ENCODE measurements around the gene KIF26B.

DNA sequence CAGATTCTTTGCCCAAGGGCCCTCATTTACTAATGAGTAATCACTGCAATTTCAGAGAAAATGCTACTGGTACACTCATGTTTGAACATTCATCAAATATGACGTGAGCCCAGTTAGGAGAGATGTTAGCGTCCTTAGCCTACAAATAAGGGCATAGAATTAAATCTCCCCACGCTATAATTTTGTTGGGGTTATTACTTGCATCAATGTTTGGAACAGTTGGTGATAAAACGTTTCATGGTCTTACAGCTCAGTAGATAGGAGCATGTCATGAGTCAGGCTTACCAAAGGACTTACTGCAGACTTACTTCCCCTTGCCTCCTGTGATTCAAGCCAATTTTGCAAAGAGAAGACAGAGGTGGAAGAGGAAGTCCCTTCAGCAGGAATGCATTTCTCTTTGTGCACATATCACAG is 304.0 kb downstream of the KIF26B start:
- TF ChIP-seq CTCF (optimal IDR thresholded peaks at IDR 0.05 in 1 of 3, IDR thresholded peaks at IDR 0.05 in 1 of 3, conservative IDR thresholded peaks at IDR 0.05 in 1 of 3; ENCODE audit: extremely low read depth in 1 of 3, insufficient read depth in 2 of 3, low read length in 3 of 3) = no peak
- no peak for TF ChIP-seq EZH2 (IDR thresholded peaks at IDR 0.05; ENCODE audit: low read length)
